NT2/D1 (cell line): ENCODE data around the gene SMIM24.

Experiments used
- SUZ12 ChIP-seq: IDR thresholded peaks from 2 replicates; pipeline ENCODE4 v1.6.1; 2011; ENCODE audit not compliant: insufficient read length, insufficient read depth; ENCODE audit errors: extremely low read depth
- YY1 ChIP-seq: IDR thresholded peaks from 2 replicates; pipeline ENCODE4 v1.6.1; 2011; ENCODE audit not compliant: insufficient read length, insufficient read depth
- ZNF274 ChIP-seq: IDR thresholded peaks from 2 replicates; pipeline ENCODE4 v1.6.1; 2011; ENCODE audit warnings: mild to moderate bottlenecking, low read depth, low read length

DNA sequence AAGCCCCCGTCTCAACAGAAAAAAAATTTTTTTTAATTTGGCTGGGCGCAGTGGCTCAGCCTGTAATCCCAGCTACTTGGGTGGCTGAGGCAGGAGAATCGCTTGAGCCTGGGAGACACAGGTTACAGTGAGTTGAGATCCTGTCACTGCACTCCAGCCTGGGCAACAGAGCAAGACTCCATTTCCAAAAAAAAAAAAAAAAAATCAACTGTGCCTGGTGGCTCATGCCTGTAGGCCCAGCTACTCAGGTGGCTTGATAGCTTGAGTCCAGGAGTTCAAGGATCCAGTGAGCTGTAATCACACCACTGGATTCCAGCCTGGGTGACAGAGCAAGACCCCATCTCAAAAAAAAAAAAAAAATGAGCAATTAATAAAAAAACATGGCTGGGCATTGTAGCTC, 21.5 kb upstream of the SMIM24 start:
- TF ChIP-seq ZNF274 (no peak), YY1 (no peak), SUZ12 (no peak)
